GM13977 (cell line): ENCODE results near the gene ELOVL3.

Source experiments
- DNase-seq: peaks from one replicate; pipeline ENCODE4 v3.0.0; 2012; ENCODE audit warnings: low spot score
- CTCF ChIP-seq: IDR thresholded peaks from 2 replicates; pipeline ENCODE4 v1.5.1; 2012; ENCODE audit warnings: mild to moderate bottlenecking, control low read depth; ENCODE audit not compliant: insufficient read depth; ENCODE audit errors: extremely low read depth, missing control alignments
- in situ Hi-C: fragments of 300-500 bp; cut with MboI; formaldehyde crosslinking; loops from one replicate; pipeline ENCODE4 v1.12.0; 2022; ENCODE audit warnings: low sequenced_read_pairs, low pct_unique_long_range_greater_than_20kb, mixed read lengths, inconsistent platforms; ENCODE audit not compliant: unreplicated experiment

Gene ELOVL3

GRCh38 chr10:102264371-102264770, 38.3 kb downstream of the ELOVL3 start:
- DNase-seq: no peak
- no peak for TF ChIP-seq CTCF
- in situ Hi-C loops: no loop called here

GRCh38 chr10:102266670-102267069, 40.6 kb downstream of the ELOVL3 start:
- in situ Hi-C loops: no loop called here
- no peak for DNase-seq
- no peak for TF ChIP-seq CTCF

GRCh38 chr10:102267748-102268147, 41.6 kb downstream of the ELOVL3 start:
- TF ChIP-seq CTCF: no peak
- no peak for DNase-seq
- in situ Hi-C loops: no loop called here

GRCh38 chr10:102268375-102268888, 42.3 kb downstream of the ELOVL3 start:
- no peak for TF ChIP-seq CTCF
- in situ Hi-C loops: no loop called here
- no peak for DNase-seq

- no peak for DNase-seq
- in situ Hi-C loops: no loop called here
Observed at GRCh38 chr10:102269017-102269416, 42.9 kb downstream of the ELOVL3 start.

GRCh38 chr10:102274062-102274461, 48.0 kb downstream of the ELOVL3 start:
- no peak for DNase-seq
- no peak for TF ChIP-seq CTCF
- in situ Hi-C loops: no loop called here

More at GRCh38 chr10:102269017-102269416, 42.9 kb downstream of the ELOVL3 start:
- TF ChIP-seq CTCF: no peak

- no peak for TF ChIP-seq CTCF
Observed at GRCh38 chr10:102275343-102275742, 49.2 kb downstream of the ELOVL3 start.

More at GRCh38 chr10:102275343-102275742, 49.2 kb downstream of the ELOVL3 start:
- no peak for DNase-seq
- in situ Hi-C loops: no loop called here
